Measurements from ENCODE around the gene AXIN1. TPM values are rescaled to one million over a fixed set of nuclear protein-coding genes. Genes with fewer than 3 reads are reported as not detected.
"Not testable (repeated sequence)": the region's sequence is repeated elsewhere in the genome, so short reads cannot be mapped to it uniquely, and the experiment has no call there.

AXIN1 gene
- total and polyA plus RNA-seq, 2 donors (not counting 3 experiments of a cell fraction or from before 2014, with no cell fraction given): 8.3 to 21.9 TPM

- no peaks in the 10 kb centered on the region for H3K4me1 ChIP-seq (ENCODE audit: control insufficient read depth, extremely low read depth, insufficient read depth, low read length)
- H3K9me1 ChIP-seq (replicated peaks; ENCODE audit: control insufficient read depth, extremely low read depth, insufficient read depth, low read length): no peaks in the 10 kb centered on the region
- H3K4me2 ChIP-seq (ENCODE audit: insufficient read depth, low read length): no peak overlapping the region
- H3K4me3 ChIP-seq (replicated peaks in 1 of 3; ENCODE audit: insufficient read depth in 1 of 3, low read depth in 1 of 3, low read length in 3 of 3): no peak overlapping the region
- H3K9ac ChIP-seq (replicated peaks; ENCODE audit: extremely low read depth, insufficient read depth, low read length): no peak overlapping the region
- no peaks in the 10 kb centered on the region for H3K9me3 ChIP-seq (replicated peaks; ENCODE audit: control insufficient read depth, insufficient read depth, low read length)
- H2AFZ ChIP-seq (ENCODE audit: low read depth, low read length): no peak overlapping the region
- CTCF ChIA-PET: interaction anchor here (2.0 to 4.8 kb wide), 3 partner anchors 14 to 259 kb away, joined by 13 to 130 read pairs (median 26); partner anchors contain the start of gene HBQ1
- no peak for TF ChIP-seq JUN (IDR thresholded peaks at IDR 0.05; ENCODE audit: borderline replicate concordance, insufficient read depth, insufficient read length, low read depth)
- TF ChIP-seq MAX (IDR thresholded peaks at IDR 0.05; ENCODE audit: insufficient read depth, insufficient read length): no peak
- TF ChIP-seq POLR2AphosphoS5 (IDR thresholded peaks at IDR 0.05; ENCODE audit: insufficient read depth, low read depth, low read length): no peak
- TF ChIP-seq MYC (IDR thresholded peaks at IDR 0.05; ENCODE audit: low read depth, low read length): no peak
- TF ChIP-seq GATA2 (IDR thresholded peaks at IDR 0.05; ENCODE audit: insufficient read depth, insufficient read length, low read depth, low read length): no peak
- BruUV-seq (replicated peaks): no TSS peak
- no peak for DNase-seq (ENCODE audit: low read depth, low spot score)
- no peaks in the 10 kb centered on the region for H3K27me3 ChIP-seq (ENCODE audit: control insufficient read depth in 2 of 2, insufficient read depth in 2 of 2, low read length in 2 of 2)
- dilution Hi-C loops (cut with MboI; ENCODE audit: extremely low pct_ligation_motif_present, low sequenced_read_pairs): no loop called here
- POLR2A ChIA-PET: no interaction called here
- no peak overlapping the region for H3K27ac ChIP-seq (ENCODE audit: insufficient read depth, low read depth, low read length)
- H3K36me3 ChIP-seq (ENCODE audit: control insufficient read depth in 2 of 2, extremely low read depth in 1 of 2, insufficient read depth in 2 of 2, low read length in 2 of 2): peaks cover 0 to 16% of the 10 kb centered on the region in 2 experiments
- H4K20me1 ChIP-seq (replicated peaks; ENCODE audit: control insufficient read depth, extremely low read depth, insufficient read depth, low read length): no peaks in the 10 kb centered on the region
- intact Hi-C loops (cut with micrococcal nuclease): no loop called here
- no peaks in the 10 kb centered on the region for H3K79me2 ChIP-seq (ENCODE audit: control insufficient read depth, insufficient read depth, low read length)
- no peak for FAIRE-seq
These were observed 11.4 kb upstream of the AXIN1 start for GRCh38 chr16:363766-364490.

GRCh38 chr16:363110-363765 is 10.7 kb upstream of the AXIN1 start:
- no peaks in the 10 kb centered on the region for H3K4me1 ChIP-seq (ENCODE audit: control insufficient read depth, extremely low read depth, insufficient read depth, low read length)
- no peaks in the 10 kb centered on the region for H3K79me2 ChIP-seq (ENCODE audit: control insufficient read depth, insufficient read depth, low read length)
- no peak overlapping the region for H2AFZ ChIP-seq (ENCODE audit: low read depth, low read length)
- FAIRE-seq (no peak), DNase-seq (ENCODE audit: low read depth, low spot score) (no peak)
- H3K9me3 ChIP-seq (replicated peaks; ENCODE audit: control insufficient read depth, insufficient read depth, low read length): no peaks in the 10 kb centered on the region
- TF ChIP-seq CTCF (IDR thresholded peaks at IDR 0.05; ENCODE audit: extremely low read depth in 1 of 2, insufficient read depth in 1 of 2, low read depth in 1 of 2, low read length in 2 of 2) (no peak), POLR2AphosphoS5 (IDR thresholded peaks at IDR 0.05; ENCODE audit: insufficient read depth, low read depth, low read length) (no peak), JUN (IDR thresholded peaks at IDR 0.05; ENCODE audit: borderline replicate concordance, insufficient read depth, insufficient read length, low read depth) (no peak)
- H3K27ac ChIP-seq (ENCODE audit: insufficient read depth, low read depth, low read length): no peak overlapping the region
- ChIA-PET POLR2A (no interaction called here), CTCF (interaction anchor here (0.6 to 4.8 kb wide), 15 partner anchors 8 to 297 kb away, joined by 3 to 130 read pairs (median 7); partner anchors contain the start of genes AXIN1, HBQ1 and LUC7L)
- H4K20me1 ChIP-seq (replicated peaks; ENCODE audit: control insufficient read depth, extremely low read depth, insufficient read depth, low read length): no peaks in the 10 kb centered on the region
- dilution Hi-C loops (cut with MboI; ENCODE audit: extremely low pct_ligation_motif_present, low sequenced_read_pairs): no loop called here
- no peaks in the 10 kb centered on the region for H3K27me3 ChIP-seq (ENCODE audit: control insufficient read depth in 2 of 2, insufficient read depth in 2 of 2, low read length in 2 of 2)
- intact Hi-C loops (cut with micrococcal nuclease): no loop called here
- no TSS peak for BruUV-seq (replicated peaks)
- H3K9ac ChIP-seq (replicated peaks; ENCODE audit: extremely low read depth, insufficient read depth, low read length): no peak overlapping the region
- H3K36me3 ChIP-seq (ENCODE audit: control insufficient read depth in 2 of 2, extremely low read depth in 1 of 2, insufficient read depth in 2 of 2, low read length in 2 of 2): peaks cover 0 to 9% of the 10 kb centered on the region in 2 experiments
- H3K4me2 ChIP-seq (ENCODE audit: insufficient read depth, low read length): no peak overlapping the region
- no peaks in the 10 kb centered on the region for H3K9me1 ChIP-seq (replicated peaks; ENCODE audit: control insufficient read depth, extremely low read depth, insufficient read depth, low read length)
- no peak overlapping the region for H3K4me3 ChIP-seq (replicated peaks in 1 of 3; ENCODE audit: insufficient read depth in 1 of 3, low read depth in 1 of 3, low read length in 3 of 3)

- H3K9ac ChIP-seq (replicated peaks; ENCODE audit: extremely low read depth, insufficient read depth, low read length); POLR2A ChIA-PET: not testable (repeated sequence)
- intact Hi-C loops (cut with micrococcal nuclease): loop anchor here (1.0 kb wide), 1 partner anchor 255 kb away; no protein-coding TSS in a partner anchor
These were observed 10.1 kb upstream of the AXIN1 start for GRCh38 chr16:362702-362999.

More at GRCh38 chr16:362702-362999, 10.1 kb upstream of the AXIN1 start:
- H3K9me1 ChIP-seq (replicated peaks; ENCODE audit: control insufficient read depth, extremely low read depth, insufficient read depth, low read length); DNase-seq (ENCODE audit: low read depth, low spot score); H2AFZ ChIP-seq (ENCODE audit: low read depth, low read length); H3K4me3 ChIP-seq (replicated peaks in 1 of 3; ENCODE audit: insufficient read depth in 1 of 3, low read depth in 1 of 3, low read length in 3 of 3); dilution Hi-C loops (cut with MboI; ENCODE audit: extremely low pct_ligation_motif_present, low sequenced_read_pairs); H3K36me3 ChIP-seq (ENCODE audit: control insufficient read depth in 2 of 2, extremely low read depth in 1 of 2, insufficient read depth in 2 of 2, low read length in 2 of 2); H3K4me1 ChIP-seq (ENCODE audit: control insufficient read depth, extremely low read depth, insufficient read depth, low read length); H3K4me2 ChIP-seq (ENCODE audit: insufficient read depth, low read length); H3K79me2 ChIP-seq (ENCODE audit: control insufficient read depth, insufficient read depth, low read length); BruUV-seq (replicated peaks); H4K20me1 ChIP-seq (replicated peaks; ENCODE audit: control insufficient read depth, extremely low read depth, insufficient read depth, low read length); FAIRE-seq; H3K27ac ChIP-seq (ENCODE audit: insufficient read depth, low read depth, low read length); H3K27me3 ChIP-seq (ENCODE audit: control insufficient read depth in 2 of 2, insufficient read depth in 2 of 2, low read length in 2 of 2); H3K9me3 ChIP-seq (replicated peaks; ENCODE audit: control insufficient read depth, insufficient read depth, low read length): not testable (repeated sequence)
- CTCF ChIA-PET: interaction anchor here (0.6 to 4.8 kb wide), 36 partner anchors 8 to 309 kb away, joined by 3 to 130 read pairs (median 5); partner anchors contain the start of genes AXIN1, FAM234A, HBQ1 and LUC7L

All from endothelial cell of umbilical vein (primary cell).